GM21529 (cell line): ENCODE measurements around the gene DCAF5.

Experiments used
- ATAC-seq: cut with Tn5 transposase; IDR thresholded peaks from one replicate; pipeline ENCODE4 v1.9.1; 2021; ENCODE audit not compliant: unreplicated experiment

DCAF5 gene

DNA sequence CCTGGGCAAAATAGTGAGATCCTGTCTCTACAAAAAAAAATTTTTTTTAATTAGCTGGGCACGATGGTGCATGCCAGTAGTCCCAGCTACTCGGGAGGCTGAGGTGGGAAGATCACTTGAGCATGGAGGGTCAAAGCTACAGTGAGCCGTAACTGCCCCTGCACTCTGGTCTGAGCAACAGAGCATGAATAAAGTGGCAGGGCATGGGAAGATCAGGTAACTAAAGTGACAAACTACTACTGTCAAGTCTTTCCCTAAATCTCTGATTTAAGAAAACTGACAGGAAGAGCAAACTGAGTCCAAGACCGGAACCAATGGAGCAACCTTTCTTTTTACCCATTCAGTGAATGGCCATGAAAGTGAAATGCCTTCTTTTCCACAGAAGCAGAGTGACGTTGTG lies 10.8 kb downstream of the DCAF5 start:
- no peak for ATAC-seq

DNA sequence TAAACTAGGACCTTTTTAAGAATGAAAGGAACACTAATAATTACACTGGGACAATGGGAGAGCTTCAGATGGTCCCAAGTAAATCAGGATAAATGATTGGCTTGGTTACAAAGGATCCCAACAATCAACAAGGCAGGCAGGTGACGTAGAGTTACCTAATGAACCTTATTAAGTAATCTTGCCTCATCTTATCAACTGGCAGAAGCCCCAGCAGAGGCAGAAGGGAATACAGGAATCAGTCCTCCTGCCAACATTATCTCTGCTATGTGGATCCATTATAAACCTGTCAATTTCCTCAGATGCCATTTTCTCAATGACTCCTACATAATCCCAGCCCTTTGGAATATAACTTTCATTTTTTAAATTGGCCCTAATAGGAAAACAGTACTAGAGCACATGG lies 11.4 kb downstream of the DCAF5 start:
- ATAC-seq: no peak

DNA sequence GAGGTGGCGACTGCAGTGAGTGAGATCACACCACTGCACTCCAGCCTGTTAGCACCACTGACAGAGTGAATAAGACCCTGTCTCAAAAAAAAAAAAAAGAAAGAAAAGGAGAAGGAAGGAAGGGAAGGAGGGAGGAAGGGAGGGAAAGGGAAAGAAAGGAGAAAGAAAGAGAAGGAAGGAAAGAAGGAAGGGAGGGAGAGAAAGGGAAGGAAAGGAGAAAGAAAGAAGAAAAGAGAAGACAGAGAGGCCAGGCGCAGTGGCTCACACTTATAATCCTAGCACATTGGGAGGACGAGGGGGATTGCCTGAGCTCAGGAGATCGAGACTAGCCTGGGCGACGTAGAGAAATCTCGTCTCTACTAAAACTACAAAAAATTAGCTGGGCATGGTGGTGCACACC lies 13.2 kb downstream of the DCAF5 start:
- ATAC-seq: no peak

GRCh38 chr14:69137843-69138535 lies 14.9 kb downstream of the DCAF5 start:
- ATAC-seq: no peak

GRCh38 chr14:69137416-69137815 lies 15.5 kb downstream of the DCAF5 start:
- no peak for ATAC-seq

GRCh38 chr14:69135133-69135532 lies 17.8 kb downstream of the DCAF5 start:
- ATAC-seq: no peak

- no peak for ATAC-seq
Measured at GRCh38 chr14:69133206-69134125, 19.5 kb downstream of the DCAF5 start.

DNA sequence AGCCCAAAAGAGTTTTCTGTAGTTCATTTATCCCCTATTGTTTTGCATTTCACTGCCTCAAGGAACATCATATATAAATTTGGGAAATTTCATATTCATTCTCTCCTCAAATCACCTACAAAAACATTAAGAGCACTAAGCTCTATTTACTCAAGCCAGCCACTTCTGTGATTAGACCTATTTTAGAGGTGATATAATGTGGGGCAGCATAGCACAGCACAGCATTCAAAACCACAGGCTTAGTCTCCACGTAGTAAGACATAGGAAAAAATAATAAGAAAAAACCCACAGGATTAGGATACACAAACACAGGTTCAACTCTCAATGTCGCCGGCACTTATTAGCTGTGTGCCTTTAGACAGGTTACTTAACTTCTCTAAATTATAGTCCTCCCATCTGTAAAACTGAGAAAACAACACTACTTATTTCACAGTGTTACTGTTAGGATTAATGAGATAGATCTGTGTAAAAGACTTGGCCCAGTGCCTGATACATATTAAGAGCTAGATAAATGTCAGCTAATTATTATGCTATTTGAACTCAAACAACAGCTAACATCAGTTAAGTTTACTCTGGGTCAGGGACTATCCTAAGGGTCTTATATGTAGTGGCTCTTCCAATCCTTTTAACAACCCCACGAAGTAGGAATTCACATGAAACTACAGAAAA lies 20.3 kb downstream of the DCAF5 start:
- ATAC-seq: no peak

GRCh38 chr14:69131176-69131575 lies 21.7 kb downstream of the DCAF5 start:
- no peak for ATAC-seq

DNA sequence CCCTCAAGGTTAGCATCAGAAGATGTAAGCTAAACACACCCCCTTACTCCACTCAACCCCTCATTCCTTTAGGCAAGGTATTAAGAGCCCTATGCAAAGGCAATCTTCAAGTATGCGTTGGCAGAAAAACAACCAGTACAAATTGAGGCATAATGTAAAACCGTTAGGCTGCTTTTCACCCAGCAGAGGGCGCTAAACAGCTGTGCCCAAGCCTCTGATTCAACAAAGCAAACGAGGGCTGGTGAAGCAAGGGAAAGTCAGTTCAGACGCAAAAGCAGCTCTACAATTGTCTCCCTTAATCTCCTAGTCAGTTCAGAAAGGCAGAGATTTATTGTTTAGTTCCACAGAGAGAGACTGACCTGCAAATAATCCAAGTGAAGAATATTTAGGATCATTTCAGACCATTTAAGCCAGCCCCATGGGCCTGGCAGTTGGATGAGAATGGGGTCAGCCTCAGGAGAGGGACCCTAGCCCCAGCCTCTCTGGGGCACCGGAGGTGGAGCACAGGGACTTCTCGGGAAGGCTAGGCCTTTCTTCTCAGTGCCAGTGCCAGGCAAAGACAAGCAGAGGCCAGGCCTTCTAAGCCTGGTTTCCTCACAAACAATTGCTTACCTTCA lies 23.5 kb downstream of the DCAF5 start:
- ATAC-seq: peak; percentile 73

GRCh38 chr14:69118305-69118704 lies 34.6 kb downstream of the DCAF5 start:
- no peak for ATAC-seq

GRCh38 chr14:69117020-69117767 lies 35.7 kb downstream of the DCAF5 start:
- ATAC-seq: no peak

DNA sequence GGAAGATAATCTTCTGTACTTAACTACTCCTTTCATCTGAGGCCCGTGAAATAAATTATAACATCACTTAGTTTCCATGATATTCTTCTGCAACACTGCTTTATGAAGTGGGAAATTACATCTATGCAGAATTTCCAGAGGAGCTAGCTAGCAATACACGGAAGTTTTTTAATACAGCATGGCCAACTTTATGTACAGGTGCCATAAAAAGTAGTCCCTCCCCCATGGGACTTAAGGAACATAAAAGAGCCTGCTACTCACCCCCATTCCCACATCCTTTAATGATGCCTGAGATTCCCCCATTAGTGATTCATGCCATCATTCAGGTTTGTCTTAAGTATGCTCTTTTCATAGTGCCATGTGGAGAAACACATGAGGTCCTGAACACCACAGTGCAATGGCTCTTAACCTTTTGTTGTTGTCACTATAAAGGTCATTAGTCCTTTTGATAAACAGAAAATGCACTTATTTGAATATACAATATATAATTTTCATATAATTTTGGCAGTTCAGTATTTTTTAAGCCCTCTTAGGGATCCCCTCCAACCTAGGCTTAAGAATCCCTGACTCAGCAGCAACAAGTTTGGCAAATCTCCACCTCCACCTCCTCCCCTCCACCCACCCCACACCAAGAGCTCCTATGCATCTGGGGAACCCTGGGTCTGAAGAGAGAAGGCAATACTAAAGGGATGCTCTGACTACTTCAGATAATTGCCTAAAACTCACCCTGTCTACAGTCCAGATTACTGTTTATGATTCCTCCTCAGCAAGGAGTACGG lies 37.3 kb downstream of the DCAF5 start:
- no peak for ATAC-seq

DNA sequence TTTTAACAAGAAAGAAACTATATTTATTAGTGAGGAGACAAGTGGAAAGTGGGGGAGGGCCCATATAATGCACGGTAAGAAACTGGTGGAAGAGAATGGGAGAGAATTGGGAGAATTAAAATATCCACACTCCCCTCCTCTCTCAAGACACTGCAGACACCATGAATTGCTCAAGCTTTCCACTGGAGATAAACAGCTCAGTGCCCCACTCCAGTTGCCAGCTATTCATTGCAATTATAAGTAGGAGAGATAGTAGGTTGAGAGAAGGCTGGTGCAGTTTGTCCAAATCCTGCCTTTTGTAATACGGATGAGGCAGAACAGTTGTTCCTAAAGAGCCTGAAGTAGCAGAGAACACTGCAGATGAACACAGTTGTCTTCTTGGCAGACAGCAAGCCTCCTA lies 38.2 kb downstream of the DCAF5 start:
- no peak for ATAC-seq

GRCh38 chr14:69108358-69108757 lies 44.6 kb downstream of the DCAF5 start:
- no peak for ATAC-seq

- ATAC-seq: no peak
Measured at GRCh38 chr14:69107407-69108003, 45.4 kb downstream of the DCAF5 start.

GRCh38 chr14:69106451-69106850 lies 46.5 kb downstream of the DCAF5 start:
- no peak for ATAC-seq

DNA sequence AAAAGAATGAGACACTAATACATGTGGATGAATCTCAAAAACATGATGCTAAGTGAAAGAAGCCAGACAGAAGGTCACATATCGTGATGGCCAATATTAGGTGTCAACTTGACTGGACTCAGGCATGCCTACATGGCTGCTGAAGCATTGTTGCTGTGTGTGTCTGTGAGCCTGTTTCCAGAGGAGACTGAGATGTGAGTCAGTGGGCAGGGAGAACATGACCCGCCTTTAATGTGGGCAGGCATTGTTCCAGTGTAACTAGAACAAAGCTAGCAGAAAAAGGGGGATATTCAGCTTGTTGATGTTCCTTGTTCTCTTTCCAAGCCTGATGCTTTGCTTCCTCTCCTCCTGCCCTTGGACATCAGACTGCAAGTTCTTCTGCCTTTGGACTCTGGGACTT lies 47.6 kb downstream of the DCAF5 start:
- ATAC-seq: no peak

DNA sequence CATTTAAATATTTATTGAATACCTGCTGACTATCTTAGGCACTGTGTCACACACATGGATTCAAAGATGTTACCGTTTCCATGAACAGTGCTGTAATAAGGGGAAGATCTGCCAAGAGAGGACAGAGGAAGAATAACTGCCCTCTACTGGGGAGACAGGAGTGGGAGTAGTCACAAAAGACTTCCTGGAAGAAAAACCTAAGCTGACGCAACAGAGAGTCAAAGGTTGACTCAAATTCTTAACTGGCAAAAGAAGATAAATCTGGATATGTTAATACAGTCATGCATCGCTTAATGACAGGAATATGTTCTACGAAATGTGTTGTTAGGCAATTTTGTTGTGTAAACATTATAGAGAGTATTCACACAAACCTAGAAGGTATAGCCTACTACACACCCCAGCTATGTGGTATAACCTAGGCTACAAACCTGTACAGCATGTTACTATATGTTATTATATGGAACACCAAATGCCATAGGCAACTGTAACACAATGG lies 51.5 kb downstream of the DCAF5 start:
- no peak for ATAC-seq
